ENCODE measurements around the gene NAA25. TPM values are rescaled to one million over a fixed set of nuclear protein-coding genes. Genes with fewer than 3 reads are reported as not detected.

The NAA25 gene
- total and polyA plus RNA-seq, 9 of the 15 experiments (the other 6 are each of a cell fraction or from before 2014, with no cell fraction given): 26.6 to 59.6 (median 48.9) TPM

- TF ChIP-seq FOXA3 (CRISPR knock-in tag; conservative IDR thresholded peaks at IDR 0.05 in 1 of 2, IDR thresholded peaks at IDR 0.05 in 1 of 2) (peak in 1 of 2 experiments; percentile 68; a peak in 2 of 4 replicates), NR2C2 (CRISPR knock-in tag; IDR thresholded peaks at IDR 0.05) (no peak), NR2C2 (tag; IDR thresholded peaks at IDR 0.05) (peak; percentile 36; the same call in 1 of the 2 replicates), BRD4 (IDR thresholded peaks at IDR 0.05) (no peak), KDM5B (IDR thresholded peaks at IDR 0.05; ENCODE audit: insufficient replicate concordance, low read depth, low read length) (no peak), RNF2 (IDR thresholded peaks at IDR 0.05) (no peak), HIVEP1 (CRISPR knock-in tag; IDR thresholded peaks at IDR 0.05) (no peak), HMG20B (CRISPR knock-in tag; IDR thresholded peaks at IDR 0.05) (no peak), C11orf30 (IDR thresholded peaks at IDR 0.05; ENCODE audit: low read depth) (peak; percentile 29; the same call in 1 of the 2 replicates), POLR2AphosphoS5 (IDR thresholded peaks at IDR 0.05; ENCODE audit: control insufficient read depth, insufficient read depth, low read depth, low read length) (no peak), ZNF785 (CRISPR knock-in tag; IDR thresholded peaks at IDR 0.05) (no peak), SNRNP70 (optimal IDR thresholded peaks at IDR 0.05; ENCODE audit: low read depth, low read length) (no peak), ZNF76 (CRISPR knock-in tag; IDR thresholded peaks at IDR 0.05; ENCODE audit: borderline replicate concordance) (no peak), ZNF507 (tag; conservative IDR thresholded peaks at IDR 0.05) (no peak), CREB5 (CRISPR knock-in tag; IDR thresholded peaks at IDR 0.05) (no peak), ZNF184 (CRISPR knock-in tag; IDR thresholded peaks at IDR 0.05) (no peak)
- TF ChIP-seq, protein P1, sequence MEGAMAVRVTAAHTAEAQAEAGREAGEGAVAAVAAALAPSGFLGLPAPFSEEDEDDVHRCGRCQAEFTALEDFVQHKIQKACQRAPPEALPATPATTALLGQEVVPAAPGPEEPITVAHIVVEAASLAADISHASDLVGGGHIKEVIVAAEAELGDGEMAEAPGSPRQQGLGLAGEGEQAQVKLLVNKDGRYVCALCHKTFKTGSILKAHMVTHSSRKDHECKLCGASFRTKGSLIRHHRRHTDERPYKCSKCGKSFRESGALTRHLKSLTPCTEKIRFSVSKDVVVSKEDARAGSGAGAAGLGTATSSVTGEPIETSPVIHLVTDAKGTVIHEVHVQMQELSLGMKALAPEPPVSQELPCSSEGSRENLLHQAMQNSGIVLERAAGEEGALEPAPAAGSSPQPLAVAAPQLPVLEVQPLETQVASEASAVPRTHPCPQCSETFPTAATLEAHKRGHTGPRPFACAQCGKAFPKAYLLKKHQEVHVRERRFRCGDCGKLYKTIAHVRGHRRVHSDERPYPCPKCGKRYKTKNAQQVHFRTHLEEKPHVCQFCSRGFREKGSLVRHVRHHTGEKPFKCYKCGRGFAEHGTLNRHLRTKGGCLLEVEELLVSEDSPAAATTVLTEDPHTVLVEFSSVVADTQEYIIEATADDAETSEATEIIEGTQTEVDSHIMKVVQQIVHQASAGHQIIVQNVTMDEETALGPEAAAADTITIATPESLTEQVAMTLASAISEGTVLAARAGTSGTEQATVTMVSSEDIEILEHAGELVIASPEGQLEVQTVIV (CRISPR knock-in tag; IDR thresholded peaks at IDR 0.05; ENCODE audit: borderline replicate concordance): no peak
- TF ChIP-seq, protein P2, sequence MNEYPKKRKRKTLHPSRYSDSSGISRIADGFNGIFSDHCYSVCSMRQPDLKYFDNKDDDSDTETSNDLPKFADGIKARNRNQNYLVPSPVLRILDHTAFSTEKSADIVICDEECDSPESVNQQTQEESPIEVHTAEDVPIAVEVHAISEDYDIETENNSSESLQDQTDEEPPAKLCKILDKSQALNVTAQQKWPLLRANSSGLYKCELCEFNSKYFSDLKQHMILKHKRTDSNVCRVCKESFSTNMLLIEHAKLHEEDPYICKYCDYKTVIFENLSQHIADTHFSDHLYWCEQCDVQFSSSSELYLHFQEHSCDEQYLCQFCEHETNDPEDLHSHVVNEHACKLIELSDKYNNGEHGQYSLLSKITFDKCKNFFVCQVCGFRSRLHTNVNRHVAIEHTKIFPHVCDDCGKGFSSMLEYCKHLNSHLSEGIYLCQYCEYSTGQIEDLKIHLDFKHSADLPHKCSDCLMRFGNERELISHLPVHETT (CRISPR knock-in tag; conservative IDR thresholded peaks at IDR 0.05 in 1 of 2, IDR thresholded peaks at IDR 0.05 in 1 of 2): peak in 1 of 2 experiments; percentile 37; a peak in 1 of 4 replicates
- TF ChIP-seq, protein P3, sequence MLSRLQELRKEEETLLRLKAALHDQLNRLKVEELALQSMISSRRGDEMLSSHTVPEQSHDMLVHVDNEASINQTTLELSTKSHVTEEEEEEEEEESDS (CRISPR knock-in tag; IDR thresholded peaks at IDR 0.05): no peak
- TF ChIP-seq, protein P4, sequence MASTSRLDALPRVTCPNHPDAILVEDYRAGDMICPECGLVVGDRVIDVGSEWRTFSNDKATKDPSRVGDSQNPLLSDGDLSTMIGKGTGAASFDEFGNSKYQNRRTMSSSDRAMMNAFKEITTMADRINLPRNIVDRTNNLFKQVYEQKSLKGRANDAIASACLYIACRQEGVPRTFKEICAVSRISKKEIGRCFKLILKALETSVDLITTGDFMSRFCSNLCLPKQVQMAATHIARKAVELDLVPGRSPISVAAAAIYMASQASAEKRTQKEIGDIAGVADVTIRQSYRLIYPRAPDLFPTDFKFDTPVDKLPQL (IDR thresholded peaks at IDR 0.05; ENCODE audit: extremely low read depth, insufficient read length): no peak
Observed at GRCh38 chr12:112130441-112130998, 21.9 kb upstream of the NAA25 start (continued).
